Choroid plexus epithelial cell (primary cell): ENCODE data around the gene SORL1-AS1.
A peak's percentile ranks its signal among the peaks of the same experiment; 100 is the strongest.
"Not testable (repeated sequence)": the region's sequence is repeated elsewhere in the genome, so short reads cannot be mapped to it uniquely, and the experiment has no call there.

Source experiments
- DNase-seq: peaks from one replicate; pipeline ENCODE4 v3.0.0-alpha.2; 2010; ENCODE audit warnings: low read depth
- H3K4me3 ChIP-seq: 2 replicates; pipeline ENCODE4 v1.5.1; 2011; ENCODE audit warnings: low read depth, mild to moderate bottlenecking, control low read depth, low read length, moderate library complexity
- TF ChIP-seq, protein P1 (sequence below): conservative IDR thresholded peaks from 2 replicates; pipeline ENCODE4 v1.5.1; 2011; ENCODE audit warnings: low read depth, mild to moderate bottlenecking, control low read depth, inconsistent platforms, low read length, moderate library complexity

The SORL1-AS1 gene

GRCh38 chr11:121482231-121483129, 29.7 kb upstream of the SORL1-AS1 start:
- no peak overlapping the region for H3K4me3 ChIP-seq
- DNase-seq, result no peak
- TF ChIP-seq, protein P1, sequence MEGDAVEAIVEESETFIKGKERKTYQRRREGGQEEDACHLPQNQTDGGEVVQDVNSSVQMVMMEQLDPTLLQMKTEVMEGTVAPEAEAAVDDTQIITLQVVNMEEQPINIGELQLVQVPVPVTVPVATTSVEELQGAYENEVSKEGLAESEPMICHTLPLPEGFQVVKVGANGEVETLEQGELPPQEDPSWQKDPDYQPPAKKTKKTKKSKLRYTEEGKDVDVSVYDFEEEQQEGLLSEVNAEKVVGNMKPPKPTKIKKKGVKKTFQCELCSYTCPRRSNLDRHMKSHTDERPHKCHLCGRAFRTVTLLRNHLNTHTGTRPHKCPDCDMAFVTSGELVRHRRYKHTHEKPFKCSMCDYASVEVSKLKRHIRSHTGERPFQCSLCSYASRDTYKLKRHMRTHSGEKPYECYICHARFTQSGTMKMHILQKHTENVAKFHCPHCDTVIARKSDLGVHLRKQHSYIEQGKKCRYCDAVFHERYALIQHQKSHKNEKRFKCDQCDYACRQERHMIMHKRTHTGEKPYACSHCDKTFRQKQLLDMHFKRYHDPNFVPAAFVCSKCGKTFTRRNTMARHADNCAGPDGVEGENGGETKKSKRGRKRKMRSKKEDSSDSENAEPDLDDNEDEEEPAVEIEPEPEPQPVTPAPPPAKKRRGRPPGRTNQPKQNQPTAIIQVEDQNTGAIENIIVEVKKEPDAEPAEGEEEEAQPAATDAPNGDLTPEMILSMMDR, result no peak

GRCh38 chr11:121481484-121482230, 28.9 kb upstream of the SORL1-AS1 start:
- DNase-seq, H3K4me3 ChIP-seq: not testable (repeated sequence)

- TF ChIP-seq, protein P1, result no peak
- H3K4me3 ChIP-seq, result no peak overlapping the region
- DNase-seq, result no peak
These were observed 27.0 kb upstream of the SORL1-AS1 start for GRCh38 chr11:121479698-121480238.

GRCh38 chr11:121478895-121479697, 26.3 kb upstream of the SORL1-AS1 start:
- TF ChIP-seq, protein P1, result no peak
- DNase-seq, result peak; percentile 11
- no peak overlapping the region for H3K4me3 ChIP-seq

GRCh38 chr11:121478226-121478894, 25.6 kb upstream of the SORL1-AS1 start:
- H3K4me3 ChIP-seq, result no peak overlapping the region
- TF ChIP-seq, protein P1, result no peak
- DNase-seq, result no peak

DNA sequence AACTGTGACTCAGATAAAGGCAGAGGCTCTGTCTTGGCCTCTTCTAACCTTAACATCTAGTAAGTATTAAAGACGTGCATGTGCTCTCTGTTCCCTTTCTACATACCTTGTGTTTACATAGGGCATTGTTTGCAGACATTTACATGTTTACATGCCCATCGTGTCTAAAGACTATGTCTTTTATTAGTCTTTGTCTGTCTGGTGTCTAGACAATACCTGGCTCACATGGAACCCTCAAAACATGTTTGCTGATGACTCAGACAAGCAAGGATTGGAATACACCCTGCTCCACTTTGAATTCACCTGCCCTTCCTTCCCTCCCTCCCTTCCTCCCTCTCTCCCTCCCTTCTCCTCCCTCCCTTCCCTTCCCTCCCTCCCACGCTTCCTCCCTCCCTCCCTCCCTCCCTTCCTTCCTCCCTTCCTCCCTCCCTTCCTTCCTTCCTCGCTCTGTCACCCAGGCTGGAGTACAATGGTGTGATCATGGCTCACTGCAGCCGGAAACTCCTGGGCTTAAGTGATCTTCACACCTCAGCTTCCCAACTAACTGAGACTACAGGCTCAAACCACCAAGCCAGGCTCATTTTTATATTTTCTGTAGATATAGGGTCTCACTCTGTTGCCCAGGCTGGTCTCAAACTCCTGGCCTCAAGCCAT, 23.7 kb upstream of the SORL1-AS1 start:
- no peak overlapping the region for H3K4me3 ChIP-seq
- TF ChIP-seq, protein P1, result no peak
- no peak for DNase-seq
